A549 (cell line): ENCODE data around the gene OR2T35. TPM values are rescaled to one million over a fixed set of nuclear protein-coding genes. Genes with fewer than 3 reads are reported as not detected.

Source experiments
- ATAC-seq, 2 experiments: fragments of 200-7000 bp in 1 of 2; fragments of >200 bp in 1 of 2; cut with Nextera tagmentation in 1 of 2; cut with Tn5 transposase in 1 of 2; 3 replicates each; pipeline versions ENCODE4 v1.8.0 to v1.9.1; 2018 to 2020; ENCODE audit warnings: mild to moderate bottlenecking in 1 of 2, moderate library complexity in 1 of 2
- CTCF ChIA-PET: fragments of 300-600 bp; sonication (Branson Sonifier 250); formaldehyde crosslinking; extraction: SDS; loops from one replicate; lab custom pipeline; 2021; ENCODE audit warnings: antibody characterized with exemption, inconsistent platforms; lab: Yijun Ruan, JAX
- POLR2A ChIA-PET: fragments of 350-600 bp; formaldehyde crosslinking; extraction: SDS; loops from one replicate; lab custom pipeline; 2021; ENCODE audit warnings: antibody characterized with exemption, inconsistent platforms; lab: Yijun Ruan, JAX
- DNase-seq, 2 experiments: peaks; one replicate each; pipeline versions ENCODE4 v3.0.0 to v3.0.0-alpha.2; 2011 to 2016; ENCODE audit warnings: low read depth in 1 of 2, low spot score in 1 of 2
- FAIRE-seq: peaks from 2 replicates; lab custom pipeline; 2011; peaks lifted over from hg19 to GRCh38; lab: Jason Lieb, UNC
- H3K27ac ChIP-seq, 2 experiments: fragments of >200 bp; sonication (Bioruptor Twin); formaldehyde crosslinking; 3 replicates each; pipeline ENCODE4 v1.5.1; 2016 to 2017
- H3K4me1 ChIP-seq: fragments of >200 bp; sonication (Bioruptor Twin); formaldehyde crosslinking; 3 replicates; pipeline ENCODE4 v1.6.1; 2016
- H3K4me2 ChIP-seq: fragments of >200 bp; sonication (Bioruptor Twin); formaldehyde crosslinking; 3 replicates; pipeline ENCODE4 v1.6.1; 2016
- H3K4me3 ChIP-seq: fragments of >200 bp; sonication (Bioruptor Twin); formaldehyde crosslinking; 3 replicates; pipeline ENCODE4 v1.5.1; 2016
- H3K9me3 ChIP-seq: fragments of >200 bp; sonication (Bioruptor Twin); formaldehyde crosslinking; 3 replicates; pipeline ENCODE4 v1.6.1; 2016
- CBX2 ChIP-seq: fragments of 200-600 bp; sonication (generic); IDR thresholded peaks from 2 replicates; pipeline ENCODE4 v1.6.1; 2016; ENCODE audit warnings: low read depth, mild to moderate bottlenecking, borderline replicate concordance
- CBX8 ChIP-seq: fragments of 200-600 bp; sonication (generic); IDR thresholded peaks from 2 replicates; pipeline ENCODE4 v1.6.1; 2016
- CEBPB ChIP-seq, 2 experiments: fragments of >200 bp in 1 of 2; sonication (Bioruptor Twin) in 1 of 2; formaldehyde crosslinking in 1 of 2; IDR thresholded peaks; 2 replicates each; pipeline ENCODE4 v1.6.1; 2012 to 2016
- CHD2 ChIP-seq: fragments of 150-350 bp; IDR thresholded peaks from 2 replicates; pipeline ENCODE4 v1.6.1; 2014; ENCODE audit warnings: low read length; ENCODE audit not compliant: partially characterized antibody
- EHF ChIP-seq: fragments of 250-450 bp; sonication (Bioruptor Pico); IDR thresholded peaks from 2 replicates; pipeline ENCODE4 v1.5.0; 2020; ENCODE audit warnings: mild to moderate bottlenecking
- EP300 ChIP-seq, 2 experiments: fragments of >200 bp; sonication (Bioruptor Twin); formaldehyde crosslinking; IDR thresholded peaks; 2 replicates in 1 of 2; 3 replicates in 1 of 2; pipeline ENCODE4 v1.6.1; 2016 to 2017
- ESRRA ChIP-seq: fragments of 150-350 bp; IDR thresholded peaks from 2 replicates; pipeline ENCODE4 v1.6.1; 2014; ENCODE audit warnings: mild to moderate bottlenecking, low read length, borderline replicate concordance
- FOSL2 ChIP-seq, 2 experiments: fragments of 450-650 bp in 1 of 2; fragments of >200 bp in 1 of 2; sonication (Bioruptor Twin) in 1 of 2; formaldehyde crosslinking; IDR thresholded peaks; 2 replicates each; pipeline versions ENCODE4 v1.5.0 to v1.6.1; 2016 to 2020; ENCODE audit warnings: mild to moderate bottlenecking in 1 of 2, moderate library complexity in 1 of 2
- HDAC2 ChIP-seq: fragments of 200-600 bp; sonication (generic); IDR thresholded peaks from 2 replicates; pipeline ENCODE4 v1.6.1; 2016
- HES2 ChIP-seq: fragments of >200 bp; sonication (Bioruptor Twin); formaldehyde crosslinking; IDR thresholded peaks from 2 replicates; pipeline ENCODE4 v1.6.1; 2016
- HEYL ChIP-seq: fragments of 250-450 bp; sonication (Bioruptor Pico); IDR thresholded peaks from 2 replicates; pipeline ENCODE4 v1.8.0; 2021; ENCODE audit warnings: mild to moderate bottlenecking, moderate library complexity
- JUN ChIP-seq, 2 experiments: fragments of >200 bp; sonication (Bioruptor Twin); formaldehyde crosslinking; IDR thresholded peaks; 2 replicates in 1 of 2; 3 replicates in 1 of 2; pipeline ENCODE4 v1.6.1; 2016 to 2017
- JUNB ChIP-seq: fragments of >200 bp; sonication (Bioruptor Twin); formaldehyde crosslinking; IDR thresholded peaks from 2 replicates; pipeline ENCODE4 v1.6.1; 2016
- MAZ ChIP-seq: fragments of 150-350 bp; IDR thresholded peaks from 2 replicates; pipeline ENCODE4 v1.6.1; 2014; ENCODE audit warnings: antibody characterized with exemption, low read depth, low read length, borderline replicate concordance
- MYC ChIP-seq: IDR thresholded peaks from 2 replicates; pipeline ENCODE4 v1.6.1; 2012; ENCODE audit warnings: mild to moderate bottlenecking, inconsistent platforms, low read length, improper control_type of control experiment, borderline replicate concordance
- NFE2L2 ChIP-seq: fragments of 150-350 bp; conservative IDR thresholded peaks from 2 replicates; pipeline ENCODE4 v1.6.1; 2014; ENCODE audit warnings: low read length
- PBX3 ChIP-seq: IDR thresholded peaks from 2 replicates; pipeline ENCODE4 v1.6.1; 2012
- REST ChIP-seq: fragments of 200-600 bp; sonication (generic); IDR thresholded peaks from 2 replicates; pipeline ENCODE4 v1.6.1; 2016; ENCODE audit warnings: antibody characterized with exemption, mild to moderate bottlenecking, moderate library complexity
- RFX5 ChIP-seq: fragments of 450-650 bp; IDR thresholded peaks from 2 replicates; pipeline ENCODE4 v1.7.1; 2014; ENCODE audit warnings: antibody characterized with exemption, mild to moderate bottlenecking, moderate library complexity
- ZC3H11A ChIP-seq: fragments of 450-650 bp; IDR thresholded peaks from 2 replicates; pipeline ENCODE4 v1.6.1; 2014; ENCODE audit warnings: antibody characterized with exemption, mild to moderate bottlenecking
- ZFP36 ChIP-seq: fragments of 450-650 bp; IDR thresholded peaks from 2 replicates; pipeline ENCODE4 v1.6.1; 2014; ENCODE audit warnings: borderline replicate concordance; ENCODE audit not compliant: partially characterized antibody
- ZNF302 ChIP-seq: fragments of 250-450 bp; sonication (Bioruptor Pico); IDR thresholded peaks from 2 replicates; pipeline ENCODE4 v1.9.0; 2021; ENCODE audit warnings: inconsistent platforms, mild to moderate bottlenecking, moderate library complexity
- ZSCAN20 ChIP-seq: fragments of 250-450 bp; sonication (Bioruptor Pico); IDR thresholded peaks from 2 replicates; pipeline ENCODE4 v1.8.0; 2022; ENCODE audit warnings: mild to moderate bottlenecking, moderate library complexity
- WGBS: methylation state at CpG from one replicate; pipeline ENCODE4 v1.1.6; 2017; ENCODE audit errors: missing lambda C conversion rate; 5-methylcytosine and 5-hydroxymethylcytosine counted together
- polyA plus RNA-seq, 4 experiments: library from polyadenylated mRNA; depleted of rRNA in 3 of 4; stranded (reverse); fragments of >200 nt; fragmentation: RNase III in 1 of 4; extraction: RNeasy Plus Mini Kit Qiagen cat#74134 plus additional on column Dnase treatment in 1 of 4; gene quantifications; 2 replicates in 3 of 4; 3 replicates in 1 of 4; pipeline ENCODE4 v1.2.3, GENCODE V29; 2011 to 2017

Gene OR2T35
- polyA plus RNA-seq, 2 of the 4 experiments (the other 2 are of a cell fraction), result not detected

- TF ChIP-seq PBX3 (no peak), FOSL2 (IDR thresholded peaks at IDR 0.05) (no peak), FOSL2 (CRISPR knock-in tag; IDR thresholded peaks at IDR 0.05) (no peak), JUN (IDR thresholded peaks at IDR 0.05) (no peak)
These were observed 45.7 kb downstream of the OR2T35 start (continued) for GRCh38 chr1:248599396-248599795.

GRCh38 chr1:248597589-248597988 is 47.5 kb downstream of the OR2T35 start, which contains the start of gene OR2T10:
OR2T10 (minus strand) TSS chr1:248597700; CDS start chr1:248593768, 3,932 bp downstream.
- H3K9me3 ChIP-seq, result no peaks in the 10 kb centered on the region
- no peak within 1 kb of the TSS for H3K27ac ChIP-seq
- no peak within 1 kb of the TSS for H3K4me2 ChIP-seq
- FAIRE-seq, result no peak
- no peak within 1 kb of the TSS for H3K4me3 ChIP-seq
- POLR2A ChIA-PET, result no interaction called here
- no peaks in the 10 kb centered on the region for H3K4me1 ChIP-seq
- no peak for DNase-seq
- WGBS, result 39% methylated on average over 6 of the region's 6 CpGs
- TF ChIP-seq CHD2, result no peak
- CTCF ChIA-PET, result no interaction called here
- ATAC-seq, result no peak

GRCh38 chr1:248596615-248597014 is 48.5 kb downstream of the OR2T35 start:
- ChIA-PET CTCF (no interaction called here), POLR2A (no interaction called here)
- 44% methylated on average over 2 of the region's 2 CpGs for WGBS
- Histone ChIP-seq H3K27ac (no peak overlapping the region), H3K4me2 (no peak overlapping the region), H3K4me1 (no peaks in the 10 kb centered on the region), H3K4me3 (no peak overlapping the region), H3K9me3 (no peaks in the 10 kb centered on the region)
- TF ChIP-seq MAZ (no peak), HEYL (CRISPR knock-in tag) (no peak), EP300 (IDR thresholded peaks at IDR 0.05) (no peak), CHD2 (no peak), HES2 (no peak), ZNF302 (no peak), CEBPB (IDR thresholded peaks at IDR 0.05) (no peak), ZC3H11A (no peak)
- FAIRE-seq (no peak), ATAC-seq (no peak), DNase-seq (peak in 1 of 2 experiments; percentile 10)

GRCh38 chr1:248593226-248593625 is 51.9 kb downstream of the OR2T35 start:
- ATAC-seq (no peak), FAIRE-seq (no peak), DNase-seq (no peak)
- CTCF ChIA-PET, result no interaction called here
- Histone ChIP-seq H3K4me3 (no peak overlapping the region), H3K27ac (no peak overlapping the region), H3K4me1 (no peaks in the 10 kb centered on the region), H3K9me3 (no peaks in the 10 kb centered on the region), H3K4me2 (no peak overlapping the region)
- TF ChIP-seq ESRRA, result no peak
- TF ChIP-seq CBX8, result no peak
- TF ChIP-seq RFX5, result no peak
- no peak for TF ChIP-seq ZSCAN20 (CRISPR knock-in tag)
- TF ChIP-seq REST, result no peak
- TF ChIP-seq HDAC2, result no peak
- no peak for TF ChIP-seq NFE2L2
- no peak for TF ChIP-seq MYC
- no peak for TF ChIP-seq JUNB
- TF ChIP-seq EHF (CRISPR knock-in tag), result no peak
- no peak for TF ChIP-seq CBX2
- TF ChIP-seq ZFP36, result no peak
- POLR2A ChIA-PET, result no interaction called here
- WGBS, result 17% methylated on average over 5 of the region's 5 CpGs
